ENCODE results near the gene RAB11A. TPM values are rescaled to one million over a fixed set of nuclear protein-coding genes. Genes with fewer than 3 reads are reported as not detected.
A peak's percentile ranks its signal among the peaks of the same experiment; 100 is the strongest.

Gene RAB11A
- total RNA-seq, 1 experiment from 2014 or later = 245 TPM

GRCh38 chr15:65868546-65869125 lies 655 bp upstream of the RAB11A start:
- peak overlapping the region; percentile 99 for H3K4me3 Mint-ChIP-seq
- ChIA-PET POLR2A (interaction anchor here (0.5 to 2.5 kb wide), 6 partner anchors 12 to 356 kb away, joined by 3 to 15 read pairs (median 4); partner anchors contain the start of gene DENND4A), CTCF (interaction anchor here (0.8 to 3.2 kb wide), 15 partner anchors 11 to 338 kb away, joined by 3 to 33 read pairs (median 4); partner anchors contain the start of gene INTS14)
- H3K27me3 Mint-ChIP-seq (ENCODE audit: low read depth) = peaks cover 3% of the 10 kb centered on the region; the same call in 1 of the 2 replicates
- TF ChIP-seq NR3C1 (CRISPR knock-in tag; conservative IDR thresholded peaks at IDR 0.05; ENCODE audit: low read depth) (no peak), ZNF671 (CRISPR knock-in tag; IDR thresholded peaks at IDR 0.05) (no peak), ZNF232 (CRISPR knock-in tag; IDR thresholded peaks at IDR 0.05) (no peak), CDX4 (CRISPR knock-in tag; IDR thresholded peaks at IDR 0.05; ENCODE audit: borderline replicate concordance) (no peak), ZNF317 (CRISPR knock-in tag; IDR thresholded peaks at IDR 0.05; ENCODE audit: borderline replicate concordance, low read depth) (no peak), CTCF (IDR thresholded peaks at IDR 0.05) (no peak), ETV6 (CRISPR knock-in tag; IDR thresholded peaks at IDR 0.05) (no peak), ZMAT4 (CRISPR knock-in tag; IDR thresholded peaks at IDR 0.05) (0 out of 2 replicates have a peak, but pooled peaks have one; percentile 34), HMGXB4 (CRISPR knock-in tag; IDR thresholded peaks at IDR 0.05) (no peak), CREM (CRISPR knock-in tag; IDR thresholded peaks at IDR 0.05) (no peak), NR1H2 (CRISPR knock-in tag; IDR thresholded peaks at IDR 0.05) (no peak), NFE2L1 (CRISPR knock-in tag; IDR thresholded peaks at IDR 0.05) (0 out of 2 replicates have a peak, but pooled peaks have one; percentile 5)
- no peaks in the 10 kb centered on the region for H3K9me3 Mint-ChIP-seq
- ATAC-seq (no peak), DNase-seq (ENCODE audit: low spot score) (no peak)
- H3K27ac Mint-ChIP-seq = peak overlapping the region; percentile 99
- peaks cover 16% of the 10 kb centered on the region for H3K4me1 Mint-ChIP-seq
- no peaks in the 10 kb centered on the region for H3K36me3 Mint-ChIP-seq

GRCh38 chr15:65869954-65870871 lies 922 bp downstream of the RAB11A start:
- peak overlapping the region; percentile 99 for H3K27ac Mint-ChIP-seq
- H3K36me3 Mint-ChIP-seq = peaks cover 3% of the 10 kb centered on the region
- ATAC-seq = peak; percentile 60
- peaks cover 3% of the 10 kb centered on the region; the same call in 1 of the 2 replicates for H3K27me3 Mint-ChIP-seq (ENCODE audit: low read depth)
- CTCF ChIA-PET = interaction anchor here (0.5 to 3.2 kb wide), 22 partner anchors 14 to 380 kb away, joined by 3 to 33 read pairs (median 4); partner anchors contain the start of genes DENND4A and INTS14
- peak; percentile 23 for DNase-seq (ENCODE audit: low spot score)
- no peaks in the 10 kb centered on the region for H3K9me3 Mint-ChIP-seq
- POLR2A ChIA-PET = interaction anchor here (0.7 to 2.5 kb wide), 10 partner anchors 13 to 566 kb away, joined by 3 to 15 read pairs (median 4); partner anchors contain the start of genes DENND4A and RNU5B-1
- peaks cover 16% of the 10 kb centered on the region for H3K4me1 Mint-ChIP-seq
- peak overlapping the region; percentile 99 for H3K4me3 Mint-ChIP-seq
- TF ChIP-seq GTF2I (CRISPR knock-in tag; conservative IDR thresholded peaks at IDR 0.05) = no peak
- TF ChIP-seq FOXK1 (CRISPR knock-in tag; IDR thresholded peaks at IDR 0.05) = 0 out of 2 replicates have a peak, but pooled peaks have one; percentile 40
- TF ChIP-seq ARID4B (CRISPR knock-in tag; IDR thresholded peaks at IDR 0.05; ENCODE audit: borderline replicate concordance) = peak; percentile 60; the same call in 1 of the 2 replicates
- no peak for TF ChIP-seq E2F5 (CRISPR knock-in tag; IDR thresholded peaks at IDR 0.05)

Data from WTC11 (cell line).